Inflammatory macrophage treated with lipopolysaccharide for 4 hours (primary cell): ENCODE results near the gene HOXC9.

ENCODE experiments used
- DNase-seq: peaks from one replicate; pipeline ENCODE4 v3.0.0-alpha.2; 2020

HOXC9 gene

DNA sequence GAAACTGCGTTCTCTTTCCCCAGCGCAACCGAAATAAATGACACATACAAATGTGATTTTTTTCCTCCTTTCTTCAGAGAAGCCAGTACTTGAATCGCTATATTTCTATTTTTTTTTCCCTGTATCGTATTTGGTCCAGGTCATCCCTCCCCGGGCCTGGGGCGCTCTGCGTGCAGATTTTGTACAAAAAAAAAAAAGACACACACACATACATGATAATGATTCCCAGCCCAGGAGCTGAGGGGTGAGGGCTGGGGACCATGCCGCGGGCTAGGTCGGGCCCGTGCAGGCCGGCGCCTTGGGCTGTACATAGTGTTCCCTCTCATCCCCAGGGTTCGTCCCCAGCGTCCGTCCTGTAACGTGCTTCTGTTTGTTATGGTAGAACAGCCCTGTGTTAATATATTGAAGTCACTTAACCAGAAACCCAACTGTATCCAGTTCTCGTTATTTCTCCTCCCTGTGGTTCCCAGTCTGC lies 3.0 kb downstream of the HOXC9 start:
- DNase-seq: no peak

GRCh38 chr12:54003625-54004024 lies 3.7 kb downstream of the HOXC9 start:
- no peak for DNase-seq

GRCh38 chr12:54004063-54004840 lies 4.3 kb downstream of the HOXC9 start:
- DNase-seq: no peak

DNA sequence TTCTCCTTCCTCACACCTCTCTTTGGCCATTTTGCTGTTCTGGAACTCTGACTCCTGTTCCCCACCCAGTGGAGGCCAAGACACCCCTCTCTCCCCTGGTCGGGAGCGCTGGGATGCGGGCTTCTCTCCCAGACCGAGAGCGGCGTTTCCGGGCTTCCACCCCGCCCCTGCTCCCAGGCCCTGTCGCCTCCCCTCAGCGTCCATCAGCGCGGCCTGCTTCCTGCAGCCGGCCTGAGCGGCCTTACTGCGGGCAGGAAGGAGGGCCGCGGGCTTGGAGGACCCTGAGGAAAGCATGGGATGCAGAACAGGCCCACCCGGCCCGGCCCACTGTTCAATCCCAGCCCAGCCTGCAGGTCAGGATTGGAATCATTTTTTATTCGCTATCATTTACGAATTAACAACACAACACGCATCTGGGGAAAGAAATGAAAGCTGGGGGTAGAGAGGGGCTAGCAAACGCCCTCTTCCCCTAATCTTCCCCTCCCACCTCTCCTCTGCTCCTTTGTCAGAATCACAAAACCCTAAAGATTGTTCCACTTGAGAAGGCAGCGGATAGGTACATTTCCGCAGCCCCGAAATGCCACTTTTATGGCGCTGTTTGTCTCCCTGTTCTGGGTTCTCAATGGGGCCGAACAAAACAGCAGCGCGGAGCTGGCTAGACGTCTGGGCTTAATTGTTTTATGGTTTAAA lies 5.0 kb downstream of the HOXC9 start:
- DNase-seq: no peak

- no peak for DNase-seq
Observed at GRCh38 chr12:54005531-54005852, 5.5 kb downstream of the HOXC9 start.

GRCh38 chr12:54005853-54006558 lies 6.0 kb downstream of the HOXC9 start:
- peak; percentile 70 for DNase-seq

DNA sequence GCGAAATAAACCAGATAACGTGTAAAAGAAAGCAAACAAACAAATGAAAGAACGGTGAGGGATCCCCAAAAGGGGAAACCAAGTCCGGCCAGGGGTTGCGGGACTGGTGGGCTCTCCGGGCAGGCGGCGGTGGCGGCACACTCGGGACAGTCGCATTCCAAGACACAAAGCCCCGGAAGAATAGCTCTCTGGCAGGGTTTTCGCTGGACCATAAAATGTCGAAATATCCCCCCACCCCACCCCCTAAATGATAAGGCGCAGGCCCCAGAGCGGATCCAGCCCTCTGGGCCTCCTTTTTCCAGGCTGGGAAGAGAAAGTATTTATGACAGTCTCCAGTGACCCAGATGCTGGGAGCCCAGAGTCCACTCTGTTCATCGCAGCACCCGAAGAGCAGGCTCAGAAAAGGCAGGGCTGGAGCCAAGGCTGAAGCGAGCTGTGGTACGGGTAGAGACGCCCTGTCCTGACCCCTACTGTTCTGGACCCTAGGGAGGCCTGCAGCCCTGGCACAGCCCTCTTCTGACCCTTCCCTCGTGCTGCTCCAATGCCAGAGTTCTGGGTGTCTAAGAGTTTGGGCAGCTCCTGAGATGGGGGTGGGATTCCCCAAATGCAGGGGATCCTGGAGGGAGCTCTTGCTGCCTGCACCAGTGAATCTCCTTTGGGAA lies 6.7 kb downstream of the HOXC9 start:
- DNase-seq: no peak

DNA sequence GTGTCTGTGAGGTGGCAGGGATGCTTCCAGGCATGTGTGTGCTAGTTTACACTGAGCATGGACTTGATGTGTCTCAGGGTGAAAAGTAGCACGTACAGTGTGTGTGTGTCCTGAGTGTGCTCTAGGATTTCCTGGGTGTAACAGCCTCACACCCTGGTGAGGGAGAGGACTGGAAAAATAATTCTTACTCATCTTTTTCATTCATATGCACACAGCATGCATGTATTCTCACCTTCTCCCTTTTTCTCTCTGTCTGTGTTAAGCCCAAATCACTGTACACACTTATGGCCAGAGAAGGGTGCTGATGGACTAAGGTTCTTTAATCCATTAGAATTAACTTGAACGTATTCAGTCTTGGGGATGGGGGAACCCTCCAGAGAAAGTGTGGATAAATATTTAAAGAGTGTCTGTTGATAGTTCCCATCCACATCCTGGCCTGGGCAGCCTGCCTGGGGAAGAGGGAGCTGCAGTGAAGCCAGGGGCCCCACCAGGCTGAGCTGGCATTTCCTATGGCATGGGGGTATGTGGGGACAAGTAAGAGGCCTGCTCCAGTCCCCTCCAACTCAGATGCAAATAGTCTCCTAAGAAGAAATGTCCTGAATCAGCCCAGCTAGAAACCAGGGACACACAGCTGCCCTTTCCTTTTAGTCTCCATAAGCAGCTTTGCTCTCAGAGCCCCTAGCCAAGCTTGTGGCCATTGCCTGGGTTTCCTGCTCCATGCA lies 7.7 kb downstream of the HOXC9 start:
- no peak for DNase-seq

DNA sequence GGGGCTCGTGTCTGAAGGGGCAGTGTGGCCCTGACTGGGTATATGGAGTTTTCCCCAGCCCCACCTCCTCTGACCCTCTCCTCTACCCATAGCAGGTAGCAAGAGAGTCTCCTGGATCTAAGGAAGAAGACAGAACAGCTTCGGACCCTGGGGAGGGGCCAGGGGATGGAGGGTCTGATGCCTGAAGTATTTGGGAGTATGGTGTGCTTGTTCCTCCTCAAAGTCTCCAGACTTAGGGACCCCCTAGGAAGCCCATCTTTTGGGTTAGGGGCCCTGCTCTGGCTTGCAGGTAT lies 8.2 kb downstream of the HOXC9 start:
- DNase-seq: no peak

GRCh38 chr12:54009171-54010052 lies 9.5 kb downstream of the HOXC9 start:
- peak; percentile 23 for DNase-seq

GRCh38 chr12:54010053-54010971 lies 10.4 kb downstream of the HOXC9 start:
- DNase-seq: no peak

DNA sequence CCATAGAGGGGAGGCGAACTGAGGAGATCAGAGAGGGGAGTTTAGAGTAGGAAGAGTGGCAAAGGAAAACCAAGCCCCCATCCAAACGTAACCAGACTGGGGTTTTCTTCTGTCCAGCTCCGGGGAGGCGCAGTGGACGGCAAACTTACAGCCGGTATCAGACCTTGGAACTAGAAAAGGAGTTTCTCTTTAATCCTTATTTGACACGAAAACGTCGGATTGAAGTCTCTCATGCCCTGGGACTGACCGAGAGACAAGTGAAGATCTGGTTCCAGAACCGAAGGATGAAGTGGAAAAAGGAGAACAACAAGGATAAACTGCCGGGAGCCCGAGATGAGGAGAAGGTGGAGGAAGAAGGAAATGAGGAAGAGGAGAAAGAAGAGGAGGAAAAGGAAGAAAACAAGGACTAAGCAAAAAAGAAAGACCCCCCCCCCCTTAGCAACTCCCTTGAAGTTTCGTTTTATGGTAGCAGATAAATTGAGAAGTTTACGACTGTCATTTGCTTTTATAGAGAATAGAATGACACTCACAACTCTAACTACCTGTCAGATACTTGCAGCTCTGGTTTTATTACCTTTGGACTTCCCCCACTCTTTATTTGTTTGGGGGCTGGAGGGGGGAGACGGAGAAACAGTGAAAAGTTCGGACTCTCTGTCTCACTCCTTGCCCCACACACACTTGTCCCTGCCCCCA lies 11.2 kb downstream of the HOXC9 start:
- DNase-seq: no peak

- no peak for DNase-seq
Observed at GRCh38 chr12:54011665-54012532, 11.9 kb downstream of the HOXC9 start.

DNA sequence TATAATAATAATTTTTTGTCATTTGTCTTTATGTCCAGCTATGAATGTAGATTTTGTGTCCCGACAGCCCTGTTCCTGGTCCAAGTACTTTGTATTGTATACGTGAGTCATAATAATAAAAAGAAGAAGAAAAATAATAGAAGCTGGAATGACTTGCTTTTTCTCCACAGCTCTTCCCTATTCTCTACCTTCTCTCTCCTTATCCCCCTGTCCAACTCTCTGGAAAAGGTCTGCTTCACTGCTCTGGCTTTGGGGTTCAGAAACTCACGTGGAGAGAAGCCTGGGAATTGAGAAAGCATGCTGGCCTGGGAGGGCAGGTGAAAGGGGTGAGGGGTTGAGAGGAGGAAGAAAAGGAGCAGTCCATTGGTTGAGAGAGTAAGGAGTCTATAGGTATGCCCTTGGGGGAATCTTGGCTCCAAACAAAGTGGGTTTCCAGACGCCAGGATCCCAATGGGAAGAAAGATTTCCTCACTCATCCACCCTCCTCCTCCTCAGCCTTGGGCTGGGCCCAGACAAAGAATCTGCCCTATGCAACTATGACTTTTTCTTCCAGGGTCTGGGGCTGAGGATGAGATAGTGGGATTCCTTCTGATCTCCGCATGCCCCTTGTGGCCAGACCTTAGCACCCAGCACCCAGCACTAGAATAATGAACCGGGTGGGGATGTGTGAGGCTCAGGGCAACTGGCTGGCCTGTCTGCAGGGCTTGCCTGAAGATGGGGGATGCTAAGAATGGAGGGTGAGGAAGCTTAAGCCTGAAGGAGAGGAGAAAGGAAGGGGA lies 12.9 kb downstream of the HOXC9 start:
- no peak for DNase-seq

- DNase-seq: no peak
Observed at GRCh38 chr12:54014377-54015017, 14.5 kb downstream of the HOXC9 start.

GRCh38 chr12:54015018-54015931 lies 15.3 kb downstream of the HOXC9 start:
- no peak for DNase-seq

GRCh38 chr12:54016051-54016450 lies 16.1 kb downstream of the HOXC9 start:
- DNase-seq: no peak
